Mesenchymal stem cell (in vitro differentiated cells and primary cell): ENCODE data around the gene FILIP1L.

Source experiments
- DNase-seq: peaks from one replicate; pipeline ENCODE4 v3.0.0-alpha.2; 2013
- H2AFZ ChIP-seq: one replicate; pipeline ENCODE4 v1.6.1; 2013; ENCODE audit warnings: low read depth, mild to moderate bottlenecking, control low read depth, inconsistent platforms, low read length, moderate library complexity
- H2AK5ac ChIP-seq: 2 replicates; pipeline ENCODE4 v1.6.1; 2013; ENCODE audit warnings: low read length, moderate library complexity, mild to moderate bottlenecking, inconsistent platforms; ENCODE audit not compliant: severe bottlenecking
- H2BK120ac ChIP-seq: one replicate; pipeline ENCODE4 v1.6.1; 2013; ENCODE audit warnings: low read depth, mild to moderate bottlenecking, inconsistent platforms, low read length, moderate library complexity
- H2BK12ac ChIP-seq, 2 experiments: one replicate each; pipeline ENCODE4 v1.6.1; 2013; ENCODE audit warnings: inconsistent platforms in 2 of 2, low read length in 2 of 2, mild to moderate bottlenecking in 2 of 2, moderate library complexity in 2 of 2, control low read depth in 1 of 2
- H2BK15ac ChIP-seq: one replicate; pipeline ENCODE4 v1.6.1; 2013; ENCODE audit warnings: mild to moderate bottlenecking, low read depth, inconsistent platforms; ENCODE audit not compliant: poor library complexity, severe bottlenecking
- H2BK5ac ChIP-seq: 2 replicates; pipeline ENCODE4 v1.6.1; 2013; ENCODE audit warnings: low read depth, mild to moderate bottlenecking, low read length, control low read depth, inconsistent platforms; ENCODE audit not compliant: poor library complexity, severe bottlenecking
- H3K14ac ChIP-seq, 2 experiments: one replicate each; pipeline ENCODE4 v1.6.1; 2013; ENCODE audit warnings: inconsistent platforms in 2 of 2, low read length in 2 of 2, control low read depth in 1 of 2, mild to moderate bottlenecking in 1 of 2, moderate library complexity in 1 of 2
- H3K18ac ChIP-seq, 2 experiments: one replicate each; pipeline ENCODE4 v1.6.1; 2013; ENCODE audit warnings: inconsistent platforms in 2 of 2, low read length in 2 of 2, control low read depth in 1 of 2, low read depth in 1 of 2, mild to moderate bottlenecking in 1 of 2
- H3K23ac ChIP-seq, 2 experiments: one replicate each; pipeline ENCODE4 v1.6.1; 2013; ENCODE audit warnings: inconsistent platforms in 2 of 2, low read length in 2 of 2, mild to moderate bottlenecking in 2 of 2, moderate library complexity in 2 of 2, control low read depth in 1 of 2
- H3K27ac ChIP-seq: 2 replicates; pipeline ENCODE4 v1.5.1; 2013; ENCODE audit warnings: mild to moderate bottlenecking, moderate library complexity, low read length, control low read depth, inconsistent platforms; ENCODE audit not compliant: poor library complexity, severe bottlenecking
- H3K27me3 ChIP-seq, 2 experiments: 2 replicates each; pipeline versions ENCODE4 v1.6.1 to v1.7.0; 2013; ENCODE audit warnings: low read length in 2 of 2, mild to moderate bottlenecking in 2 of 2, moderate library complexity in 2 of 2, control low read depth in 1 of 2, inconsistent platforms in 1 of 2; ENCODE audit not compliant: control insufficient read depth in 1 of 2, insufficient read depth in 1 of 2
- H3K36me3 ChIP-seq, 2 experiments: 2 replicates each; pipeline versions ENCODE4 v1.6.1 to v1.7.0; 2013; ENCODE audit warnings: low read length in 2 of 2, control low read depth in 1 of 2, inconsistent platforms in 1 of 2, low read depth in 1 of 2, mild to moderate bottlenecking in 1 of 2; ENCODE audit not compliant: insufficient read depth in 2 of 2, control insufficient read depth in 1 of 2
- H3K4ac ChIP-seq, 2 experiments: one replicate each; pipeline ENCODE4 v1.6.1; 2013; ENCODE audit warnings: inconsistent platforms in 2 of 2, low read length in 2 of 2, mild to moderate bottlenecking in 2 of 2, moderate library complexity in 2 of 2, control low read depth in 1 of 2, low read depth in 1 of 2
- H3K4me1 ChIP-seq: 2 replicates; pipeline ENCODE4 v1.6.1; 2013; ENCODE audit warnings: low read depth, low read length, control low read depth; ENCODE audit not compliant: control insufficient read depth, insufficient read depth
- H3K4me2 ChIP-seq: 2 replicates; pipeline ENCODE4 v1.6.1; 2013; ENCODE audit warnings: low read length, mild to moderate bottlenecking, inconsistent platforms; ENCODE audit not compliant: poor library complexity, severe bottlenecking
- H3K4me3 ChIP-seq, 2 experiments: 2 replicates each; pipeline versions ENCODE4 v1.5.1 to v1.7.0; 2013; ENCODE audit warnings: low read length in 2 of 2, mild to moderate bottlenecking in 2 of 2, control low read depth in 1 of 2, low read depth in 1 of 2; ENCODE audit not compliant: insufficient read depth in 1 of 2
- H3K79me1 ChIP-seq: replicated peaks from 2 replicates; pipeline ENCODE4 v1.6.1; 2013; ENCODE audit warnings: mild to moderate bottlenecking, control low read depth, low read length, inconsistent platforms; ENCODE audit not compliant: poor library complexity, severe bottlenecking
- H3K9ac ChIP-seq: 2 replicates; pipeline ENCODE4 v1.7.0; 2013; ENCODE audit warnings: mild to moderate bottlenecking, low read length, moderate library complexity
- H3K9me3 ChIP-seq: 2 replicates; pipeline ENCODE4 v1.7.0; 2013; ENCODE audit warnings: mild to moderate bottlenecking, low read length; ENCODE audit not compliant: control insufficient read depth
- H4K8ac ChIP-seq: one replicate; pipeline ENCODE4 v1.6.1; 2013; ENCODE audit warnings: inconsistent platforms, mild to moderate bottlenecking, low read length, moderate library complexity
- H4K91ac ChIP-seq: one replicate; pipeline ENCODE4 v1.6.1; 2013; ENCODE audit warnings: mild to moderate bottlenecking, low read length, inconsistent platforms
- WGBS: methylation state at CpG from one replicate; pipeline ENCODE4 v1.1.7; 2013; ENCODE audit warnings: mixed read lengths; 5-methylcytosine and 5-hydroxymethylcytosine counted together

FILIP1L gene

GRCh38 chr3:99901200-99901926 lies 212.9 kb downstream of the FILIP1L start:
- H2BK12ac ChIP-seq, result no peak overlapping the region
- no peak overlapping the region for H2AFZ ChIP-seq
- H3K27ac ChIP-seq, result peak overlapping the region; percentile 96
- no peak overlapping the region for H3K14ac ChIP-seq
- no peak overlapping the region for H3K4me3 ChIP-seq
- H3K23ac ChIP-seq, result no peak overlapping the region
- no peak overlapping the region for H2BK120ac ChIP-seq
- H2AK5ac ChIP-seq, result no peak overlapping the region
- DNase-seq, result peak; percentile 92
- no peak overlapping the region for H2BK15ac ChIP-seq
- H3K18ac ChIP-seq, result no peak overlapping the region
- H3K36me3 ChIP-seq, result no peaks in the 10 kb centered on the region
- H3K79me1 ChIP-seq, result peaks cover 4% of the 10 kb centered on the region
- H4K91ac ChIP-seq, result no peak overlapping the region
- 0% methylated on average over 1 of the region's 6 CpGs for WGBS
- H3K27me3 ChIP-seq, result no peaks in the 10 kb centered on the region
- no peak overlapping the region for H4K8ac ChIP-seq
- peak overlapping the region; percentile 28 for H3K4me2 ChIP-seq
- H2BK5ac ChIP-seq, result no peak overlapping the region
- no peak overlapping the region for H3K4ac ChIP-seq
- H3K4me1 ChIP-seq, result peaks cover 2% of the 10 kb centered on the region
- H3K9ac ChIP-seq, result peak overlapping the region; percentile 65
- no peaks in the 10 kb centered on the region for H3K9me3 ChIP-seq

- Histone ChIP-seq H3K9ac (no peak overlapping the region), H3K79me1 (peaks cover 2% of the 10 kb centered on the region), H2AK5ac (peak overlapping the region; percentile 31), H4K91ac (no peak overlapping the region), H4K8ac (no peak overlapping the region), H2BK12ac (no peak overlapping the region), H2BK120ac (no peak overlapping the region), H3K4ac (no peak overlapping the region), H3K36me3 (no peaks in the 10 kb centered on the region), H3K4me1 (peaks cover 2% of the 10 kb centered on the region), H3K9me3 (no peaks in the 10 kb centered on the region), H2BK15ac (no peak overlapping the region), H3K23ac (no peak overlapping the region), H2AFZ (no peak overlapping the region), H3K27me3 (no peaks in the 10 kb centered on the region), H3K4me3 (no peak overlapping the region), H2BK5ac (no peak overlapping the region), H3K18ac (peak overlapping the region in 1 of 2 experiments; percentile 93), H3K14ac (no peak overlapping the region), H3K4me2 (no peak overlapping the region), H3K27ac (peak overlapping the region; percentile 96)
- WGBS, result 100% methylated on average over 1 of the region's 1 CpG
- no peak for DNase-seq
These were observed 214.1 kb downstream of the FILIP1L start for GRCh38 chr3:99900248-99900647.

GRCh38 chr3:99899603-99900002 lies 214.7 kb downstream of the FILIP1L start:
- no peak for DNase-seq
- no peaks in the 10 kb centered on the region for H3K9me3 ChIP-seq
- H4K91ac ChIP-seq, result no peak overlapping the region
- H3K14ac ChIP-seq, result no peak overlapping the region
- H3K18ac ChIP-seq, result no peak overlapping the region
- no peak overlapping the region for H2BK120ac ChIP-seq
- H4K8ac ChIP-seq, result no peak overlapping the region
- H3K4me3 ChIP-seq, result no peak overlapping the region
- H3K27ac ChIP-seq, result no peak overlapping the region
- no peak overlapping the region for H3K23ac ChIP-seq
- H3K4me2 ChIP-seq, result no peak overlapping the region
- peaks cover 2% of the 10 kb centered on the region for H3K79me1 ChIP-seq
- no peaks in the 10 kb centered on the region for H3K36me3 ChIP-seq
- no peak overlapping the region for H2AK5ac ChIP-seq
- no peak overlapping the region for H2BK5ac ChIP-seq
- H2BK15ac ChIP-seq, result no peak overlapping the region
- peak overlapping the region in 1 of 2 experiments; percentile 63 for H2BK12ac ChIP-seq
- H3K27me3 ChIP-seq, result no peaks in the 10 kb centered on the region
- no peak overlapping the region for H3K9ac ChIP-seq
- 94% methylated on average over 3 of the region's 3 CpGs for WGBS
- H2AFZ ChIP-seq, result no peak overlapping the region
- H3K4ac ChIP-seq, result peak overlapping the region in 1 of 2 experiments; percentile 49
- peaks cover 2% of the 10 kb centered on the region for H3K4me1 ChIP-seq

- Histone ChIP-seq H3K18ac (peak overlapping the region in 1 of 2 experiments; percentile 9), H2BK15ac (no peak overlapping the region), H3K9ac (peak overlapping the region; percentile 74), H2AK5ac (no peak overlapping the region), H3K4ac (no peak overlapping the region), H4K8ac (no peak overlapping the region), H2BK5ac (no peak overlapping the region), H3K4me3 (peak overlapping the region in 1 of 2 experiments; percentile 20), H3K23ac (no peak overlapping the region), H3K9me3 (no peaks in the 10 kb centered on the region), H3K4me1 (peaks cover 2% of the 10 kb centered on the region), H3K4me2 (no peak overlapping the region), H3K79me1 (peaks cover 2% of the 10 kb centered on the region), H3K27me3 (no peaks in the 10 kb centered on the region), H2AFZ (no peak overlapping the region), H3K14ac (no peak overlapping the region), H3K36me3 (no peaks in the 10 kb centered on the region), H2BK120ac (no peak overlapping the region), H2BK12ac (no peak overlapping the region), H4K91ac (no peak overlapping the region), H3K27ac (peak overlapping the region; percentile 89)
- no CpG with 5 or more reads among the region's 3 CpGs for WGBS
- no peak for DNase-seq
These were observed 217.8 kb downstream of the FILIP1L start for GRCh38 chr3:99896482-99896881.
